ENCODE measurements around the gene FGFR3. TPM values are rescaled to one million over a fixed set of nuclear protein-coding genes. Genes with fewer than 3 reads are reported as not detected.

The FGFR3 gene
- total and polyA plus RNA-seq, 12 donors: 1.2 to 6.6 (median 2.4) TPM

GRCh38 chr4:1767061-1767769, 25.9 kb upstream of the FGFR3 start:
- intact Hi-C loops (cut with DNase I): loop anchor here in 1 of 10 donors (5.0 kb wide), 1 partner anchor 40 kb away; no protein-coding TSS in a partner anchor
- no peaks in the 10 kb centered on the region for H3K36me3 ChIP-seq
- TF ChIP-seq, protein P1, sequence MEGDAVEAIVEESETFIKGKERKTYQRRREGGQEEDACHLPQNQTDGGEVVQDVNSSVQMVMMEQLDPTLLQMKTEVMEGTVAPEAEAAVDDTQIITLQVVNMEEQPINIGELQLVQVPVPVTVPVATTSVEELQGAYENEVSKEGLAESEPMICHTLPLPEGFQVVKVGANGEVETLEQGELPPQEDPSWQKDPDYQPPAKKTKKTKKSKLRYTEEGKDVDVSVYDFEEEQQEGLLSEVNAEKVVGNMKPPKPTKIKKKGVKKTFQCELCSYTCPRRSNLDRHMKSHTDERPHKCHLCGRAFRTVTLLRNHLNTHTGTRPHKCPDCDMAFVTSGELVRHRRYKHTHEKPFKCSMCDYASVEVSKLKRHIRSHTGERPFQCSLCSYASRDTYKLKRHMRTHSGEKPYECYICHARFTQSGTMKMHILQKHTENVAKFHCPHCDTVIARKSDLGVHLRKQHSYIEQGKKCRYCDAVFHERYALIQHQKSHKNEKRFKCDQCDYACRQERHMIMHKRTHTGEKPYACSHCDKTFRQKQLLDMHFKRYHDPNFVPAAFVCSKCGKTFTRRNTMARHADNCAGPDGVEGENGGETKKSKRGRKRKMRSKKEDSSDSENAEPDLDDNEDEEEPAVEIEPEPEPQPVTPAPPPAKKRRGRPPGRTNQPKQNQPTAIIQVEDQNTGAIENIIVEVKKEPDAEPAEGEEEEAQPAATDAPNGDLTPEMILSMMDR (IDR thresholded peaks at IDR 0.05): no peak
- DNase-seq (no peak), ATAC-seq (peak in 3 of 8 donors; percentile 18 to 29 (median 22))
- peaks cover 0 to 78% (median 22%) of the 10 kb centered on the region in 7 donors for H3K27me3 ChIP-seq
- H3K9me3 ChIP-seq: no peaks in the 10 kb centered on the region
- 1 to 2% methylated on average over 37 to 77 of the region's 84 CpGs for WGBS, 2 donors
- H3K4me3 ChIP-seq: peak overlapping the region; percentile 21 to 58 (median 48)
- no peak overlapping the region for H3K27ac ChIP-seq
- peaks cover 2 to 20% (median 11%) of the 10 kb centered on the region in 9 donors for H3K4me1 ChIP-seq

DNA sequence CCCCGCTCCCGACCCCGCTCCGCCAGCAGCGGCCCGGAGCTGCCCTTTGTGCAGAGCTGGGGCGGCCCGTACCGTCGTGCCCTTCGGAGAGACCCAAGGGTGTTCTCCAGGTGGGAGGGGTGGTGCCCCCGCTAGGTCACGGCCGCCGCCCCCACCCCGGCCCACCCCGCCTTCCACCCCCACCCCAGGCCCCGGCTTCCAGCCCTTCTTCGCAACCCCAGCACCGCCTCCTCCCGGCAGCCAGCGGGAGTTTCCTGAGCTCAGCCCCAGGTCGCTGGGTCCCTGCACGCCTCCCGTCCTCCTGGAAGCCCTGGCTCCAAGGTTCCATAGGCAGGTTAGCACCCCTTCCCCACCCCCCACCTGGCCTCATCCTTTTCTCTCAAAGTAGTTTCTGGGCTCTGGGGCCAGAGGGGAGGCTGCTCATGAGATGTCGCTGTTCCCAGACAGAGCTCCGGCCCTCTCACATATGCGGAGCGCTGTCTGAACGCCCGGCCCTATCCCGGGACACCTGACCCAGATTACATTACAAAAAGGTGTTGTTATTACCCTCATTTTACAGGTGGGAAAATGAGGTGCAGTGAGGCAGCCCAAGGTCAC, 25.2 kb upstream of the FGFR3 start:
- no peaks in the 10 kb centered on the region for H3K36me3 ChIP-seq
- peak overlapping the region in 9 of 10 donors; percentile 22 to 58 (median 49) for H3K4me3 ChIP-seq
- H3K27ac ChIP-seq: no peak overlapping the region
- intact Hi-C loops (cut with DNase I): loop anchor here in 1 of 10 donors (5.0 kb wide), 1 partner anchor 39 kb away; no protein-coding TSS in a partner anchor
- no peaks in the 10 kb centered on the region for H3K9me3 ChIP-seq
- DNase-seq (no peak), ATAC-seq (no peak)
- peaks cover 0 to 72% (median 18%) of the 10 kb centered on the region in 7 donors for H3K27me3 ChIP-seq
- TF ChIP-seq, protein P1 (IDR thresholded peaks at IDR 0.05): peak in 5 of 9 donors; percentile 13 to 41 (median 19)
- WGBS, 2 donors: 24 to 58% methylated on average over 10 to 32 of the region's 32 CpGs
- peaks cover 2 to 19% (median 11%) of the 10 kb centered on the region in 9 donors for H3K4me1 ChIP-seq

- Histone ChIP-seq H3K27ac (no peak overlapping the region), H3K4me1 (peaks cover 2 to 14% (median 6%) of the 10 kb centered on the region in 9 donors), H3K9me3 (no peaks in the 10 kb centered on the region), H3K4me3 (no peak overlapping the region), H3K27me3 (peaks cover 0 to 65% (median 18%) of the 10 kb centered on the region in 7 donors), H3K36me3 (no peaks in the 10 kb centered on the region)
- WGBS, 2 donors: 79 to 84% methylated on average over 19 to 23 of the region's 23 CpGs
- intact Hi-C loops (cut with DNase I): loop anchor here in 1 of 10 donors (5.0 kb wide), 1 partner anchor 39 kb away; no protein-coding TSS in a partner anchor
- DNase-seq: no peak
- no peak for ATAC-seq
- TF ChIP-seq, protein P1 (IDR thresholded peaks at IDR 0.05): no peak
Observed at GRCh38 chr4:1768367-1769034, 24.6 kb upstream of the FGFR3 start.

DNA sequence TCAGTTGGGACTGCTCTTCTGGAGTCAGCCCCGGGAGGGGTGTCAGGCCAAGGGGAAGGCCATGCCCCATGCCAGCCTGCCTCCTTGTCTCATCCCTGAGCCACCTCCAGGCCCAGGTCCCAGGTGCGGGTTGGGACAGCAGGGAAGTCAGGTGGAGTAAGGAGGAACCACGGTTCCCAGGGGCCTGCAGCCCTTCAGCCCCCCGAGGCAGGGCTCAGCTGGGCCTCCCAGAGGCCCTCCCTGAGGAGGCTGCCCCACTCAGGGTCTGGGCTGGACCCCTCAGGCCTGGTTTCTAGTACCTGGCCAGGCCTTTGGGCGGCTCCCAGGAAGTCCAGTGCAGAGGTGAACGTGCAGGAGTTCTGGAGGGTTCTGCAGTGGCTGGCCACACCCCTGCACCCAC, 23.4 kb upstream of the FGFR3 start:
- DNase-seq: no peak

More for the DNA sequence above, 23.4 kb upstream of the FGFR3 start:
- Histone ChIP-seq H3K36me3 (no peaks in the 10 kb centered on the region), H3K27ac (no peak overlapping the region), H3K4me1 (peaks cover 0 to 9% (median 3%) of the 10 kb centered on the region in 9 donors), H3K4me3 (no peak overlapping the region), H3K27me3 (peaks cover 0 to 53% (median 18%) of the 10 kb centered on the region in 7 donors), H3K9me3 (no peaks in the 10 kb centered on the region)
- no peak for ATAC-seq
- 83 to 90% methylated on average over 6 of the region's 6 CpGs for WGBS, 2 donors
- intact Hi-C loops (cut with DNase I): loop anchor here in 1 of 10 donors (5.0 kb wide), 1 partner anchor 38 kb away; no protein-coding TSS in a partner anchor
- TF ChIP-seq, protein P1 (IDR thresholded peaks at IDR 0.05): no peak

All from heart right ventricle (tissue), 16 donors.